Right renal cortex interstitium (tissue), 3 donors: ENCODE results near the gene VARS1. TPM values are rescaled to one million over a fixed set of nuclear protein-coding genes. Genes with fewer than 3 reads are reported as not detected.

Experiments used
- DNase-seq, 3 donors: peaks; one replicate each; pipeline ENCODE4 v3.0.0-alpha.2; 2013; ENCODE audit warnings: low read depth in 3 of 3, low spot score in 2 of 3
- polyA plus RNA-seq, 3 donors: library from polyadenylated mRNA; unstranded; fragments of 120-200 nt; gene quantifications; one replicate each; pipeline ENCODE4 v1.2.1, GENCODE V29; 2013; ENCODE audit not compliant: insufficient read length in 3 of 3

VARS1 gene
- polyA plus RNA-seq, 3 donors, result 57.2 to 59.4 (median 58.1) TPM

DNA sequence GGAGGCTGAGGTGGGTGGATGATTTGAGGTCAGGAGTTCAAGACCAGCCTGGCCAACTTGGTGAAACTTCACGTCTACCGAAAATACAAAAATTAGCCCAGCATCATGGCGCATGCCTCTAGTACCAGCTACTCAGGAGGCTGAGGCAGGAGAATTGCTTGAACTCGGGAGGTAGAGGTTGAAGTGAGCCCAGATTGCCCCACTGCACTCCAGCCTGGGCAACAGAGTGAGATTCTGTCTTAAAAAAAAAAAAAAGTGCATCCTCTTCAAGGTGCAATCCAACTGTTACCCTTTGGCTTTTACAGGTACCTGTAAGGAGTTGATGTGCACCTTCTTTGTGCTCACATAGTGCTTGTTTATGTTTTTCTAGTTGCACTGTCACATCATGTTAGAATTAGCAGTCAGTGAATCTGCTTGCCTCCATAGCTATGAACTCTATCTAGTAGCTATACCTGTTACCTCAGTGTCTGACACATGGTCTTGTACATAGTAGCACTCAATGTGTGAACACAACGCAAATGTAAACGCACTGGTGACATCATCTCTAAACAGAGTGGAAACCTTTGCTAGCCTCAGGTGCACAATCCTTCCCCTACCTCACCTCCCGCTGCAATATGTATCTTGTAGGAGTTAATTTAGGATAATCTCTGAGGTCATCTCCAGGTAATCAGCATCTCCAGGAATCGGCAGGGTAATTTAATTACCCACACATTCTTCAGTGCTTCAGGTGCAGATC, 46.1 kb downstream of the VARS1 start:
- DNase-seq, result no peak

Other genes with a start within 250 kb of the VARS1 start
- gene ATP6V1G2, start 249.1 kb downstream of the VARS1 start, polyA plus RNA-seq, result 1 to 10 TPM; 5.7 to 7.5 (median 7.3) TPM
- 10 to 100 TPM; 17.6 to 19.3 (median 19.1) TPM for gene NFKBIL1, start 248.1 kb downstream of the VARS1 start, polyA plus RNA-seq
- under 1 TPM; 0.13 to 0.15 (median 0.14) TPM for gene LTA, start 223.5 kb downstream of the VARS1 start, polyA plus RNA-seq
- under 1 TPM; 0.16 to 0.31 (median 0.19) TPM for gene TNF, start 220.2 kb downstream of the VARS1 start, polyA plus RNA-seq
- gene LTB, start 213.3 kb downstream of the VARS1 start, polyA plus RNA-seq, result 1 to 10 TPM in 2 of 3 donors, under 1 TPM in 1; 0.89 to 1.4 (median 1.2) TPM
- 1 to 10 TPM; 4.9 to 6.5 (median 5.2) TPM for gene LST1, start 209.5 kb downstream of the VARS1 start, polyA plus RNA-seq
- under 1 TPM in 1 of 3 donors, not detected in 2; 0.16 TPM for gene NCR3, start 202.7 kb downstream of the VARS1 start, polyA plus RNA-seq
- 10 to 100 TPM; 87.4 to 99.7 (median 94.8) TPM for gene AIF1, start 180.5 kb downstream of the VARS1 start, polyA plus RNA-seq
- gene PRRC2A, start 175.0 kb downstream of the VARS1 start, polyA plus RNA-seq, result 100 to 1,000 TPM; 131 to 142 (median 140) TPM
- gene BAG6, start 143.1 kb downstream of the VARS1 start, polyA plus RNA-seq, result 100 to 1,000 TPM; 212 to 228 (median 226) TPM
- 100 to 1,000 TPM in 2 of 3 donors, 10 to 100 TPM in 1; 91.6 to 131 (median 120) TPM for gene APOM, start 139.9 kb downstream of the VARS1 start, polyA plus RNA-seq
- 10 to 100 TPM; 19.4 to 20.7 (median 20.4) TPM for gene C6orf47, start 135.0 kb downstream of the VARS1 start, polyA plus RNA-seq
- gene GPANK1, start 130.8 kb downstream of the VARS1 start, polyA plus RNA-seq, result 10 to 100 TPM; 29.5 to 31.0 (median 30.8) TPM
- 100 to 1,000 TPM; 234 to 239 (median 236) TPM for gene CSNK2B, start 129.7 kb downstream of the VARS1 start, polyA plus RNA-seq
- 10 to 100 TPM; 10.4 to 15.6 (median 12.0) TPM for gene LY6G5B, start 125.8 kb downstream of the VARS1 start, polyA plus RNA-seq
- gene LY6G5C, start 114.7 kb downstream of the VARS1 start, polyA plus RNA-seq, result 1 to 10 TPM; 2.4 to 3.2 (median 2.5) TPM
- 10 to 100 TPM; 54.8 to 57.3 (median 55.2) TPM for gene ABHD16A, start 92.4 kb downstream of the VARS1 start, polyA plus RNA-seq
- gene LY6G6F, start 88.9 kb downstream of the VARS1 start, polyA plus RNA-seq, result 1 to 10 TPM in 1 of 3 donors, under 1 TPM in 2; 0.44 to 1.5 (median 0.98) TPM
- under 1 TPM in 1 of 3 donors, not detected in 2; 0.34 TPM for gene LY6G6D, start 80.4 kb downstream of the VARS1 start, polyA plus RNA-seq
- under 1 TPM; 0.18 to 0.28 (median 0.22) TPM for gene LY6G6C, start 74.0 kb downstream of the VARS1 start, polyA plus RNA-seq
- gene MPIG6B, start 72.4 kb downstream of the VARS1 start, polyA plus RNA-seq, result 1 to 10 TPM; 1.1 to 2.3 (median 1.4) TPM
- 100 to 1,000 TPM; 157 to 166 (median 162) TPM for gene DDAH2, start 66.5 kb downstream of the VARS1 start, polyA plus RNA-seq
- 100 to 1,000 TPM; 313 to 334 (median 325) TPM for gene CLIC1, start 59.2 kb downstream of the VARS1 start, polyA plus RNA-seq
- gene MSH5, start 55.7 kb downstream of the VARS1 start, polyA plus RNA-seq, result 10 to 100 TPM; 13.8 to 16.7 (median 15.3) TPM
- 1 to 10 TPM; 2.1 to 7.4 (median 6.0) TPM for gene SAPCD1, start 33.1 kb downstream of the VARS1 start, polyA plus RNA-seq
- gene VWA7, start 18.4 kb downstream of the VARS1 start, polyA plus RNA-seq, result 1 to 10 TPM; 6.8 to 9.4 (median 8.5) TPM
- gene LSM2, start 11.2 kb upstream of the VARS1 start, polyA plus RNA-seq, result 10 to 100 TPM; 86.8 to 93.1 (median 87.3) TPM
- 1 to 10 TPM; 4.1 to 4.3 (median 4.3) TPM for gene HSPA1L, start 19.5 kb upstream of the VARS1 start, polyA plus RNA-seq
- gene HSPA1A, start 19.8 kb upstream of the VARS1 start, polyA plus RNA-seq, result 100 to 1,000 TPM in 1 of 3 donors, 10 to 100 TPM in 2; 83.5 to 115 (median 87.1) TPM
- 100 to 1,000 TPM; 112 to 164 (median 134) TPM for gene HSPA1B, start 32.0 kb upstream of the VARS1 start, polyA plus RNA-seq
- gene NEU1, start 67.1 kb upstream of the VARS1 start, polyA plus RNA-seq, result 10 to 100 TPM; 69.0 to 89.7 (median 77.5) TPM
- 10 to 100 TPM; 34.7 to 45.8 (median 43.8) TPM for gene SLC44A4, start 83.2 kb upstream of the VARS1 start, polyA plus RNA-seq
- 10 to 100 TPM; 67.9 to 74.0 (median 68.5) TPM for gene EHMT2, start 101.9 kb upstream of the VARS1 start, polyA plus RNA-seq
- 10 to 100 TPM; 23.5 to 27.3 (median 25.5) TPM for gene ZBTB12, start 106.3 kb upstream of the VARS1 start, polyA plus RNA-seq
- gene C2, start 132.0 kb upstream of the VARS1 start, polyA plus RNA-seq, result 1 to 10 TPM; 3.3 to 4.3 (median 4.0) TPM
- gene CFB, start 150.3 kb upstream of the VARS1 start, polyA plus RNA-seq, result 10 to 100 TPM in 1 of 3 donors, 1 to 10 TPM in 2; 5.0 to 17.5 (median 5.7) TPM
- 10 to 100 TPM; 90.8 to 94.0 (median 92.7) TPM for gene NELFE, start 163.2 kb upstream of the VARS1 start, polyA plus RNA-seq
- 10 to 100 TPM; 35.7 to 49.2 (median 37.6) TPM for gene SKIC2, start 163.4 kb upstream of the VARS1 start, polyA plus RNA-seq
- gene DXO, start 176.4 kb upstream of the VARS1 start, polyA plus RNA-seq, result 10 to 100 TPM; 25.7 to 26.8 (median 26.0) TPM
- gene C4A, start 186.3 kb upstream of the VARS1 start, polyA plus RNA-seq, result 10 to 100 TPM; 10.9 to 22.9 (median 13.1) TPM
- 10 to 100 TPM; 12.0 to 24.1 (median 14.0) TPM for gene C4B, start 219.0 kb upstream of the VARS1 start, polyA plus RNA-seq
- gene CYP21A2, start 242.7 kb upstream of the VARS1 start, polyA plus RNA-seq, result 1 to 10 TPM in 1 of 3 donors, under 1 TPM in 2; 0.55 to 1.3 (median 0.58) TPM